NAMALWA (cell line): ENCODE results near the gene CDH3.

Experiments used
- DNase-seq: peaks from one replicate; pipeline ENCODE4 v3.0.0-alpha.2; 2015; ENCODE audit warnings: low spot score

CDH3 gene

GRCh38 chr16:68644715-68645493, at the start of gene CDH3:
TSS of gene CDH3 (plus strand) at chr16:68645310. CDS start at chr16:68645380, 70 bp downstream.
- no peak for DNase-seq

GRCh38 chr16:68596266-68596665, 48.8 kb upstream of the CDH3 start:
- no peak for DNase-seq

GRCh38 chr16:68599586-68599985, 45.5 kb upstream of the CDH3 start:
- DNase-seq = no peak

GRCh38 chr16:68605746-68606145, 39.4 kb upstream of the CDH3 start:
- DNase-seq = no peak

- no peak for DNase-seq
These were observed 37.7 kb upstream of the CDH3 start for GRCh38 chr16:68607443-68607842.

GRCh38 chr16:68608330-68608729, 36.8 kb upstream of the CDH3 start:
- no peak for DNase-seq

GRCh38 chr16:68612996-68613395, 32.1 kb upstream of the CDH3 start:
- no peak for DNase-seq

- no peak for DNase-seq
These were observed 27.4 kb upstream of the CDH3 start for GRCh38 chr16:68617734-68618133.

GRCh38 chr16:68626557-68626956, 18.6 kb upstream of the CDH3 start:
- no peak for DNase-seq

GRCh38 chr16:68627951-68628425, 17.1 kb upstream of the CDH3 start:
- DNase-seq = no peak

GRCh38 chr16:68629351-68629910, 15.7 kb upstream of the CDH3 start:
- no peak for DNase-seq

- no peak for DNase-seq
These were observed 9.0 kb upstream of the CDH3 start for GRCh38 chr16:68636064-68636560.

GRCh38 chr16:68636818-68637217, 8.3 kb upstream of the CDH3 start:
- DNase-seq = no peak

GRCh38 chr16:68640972-68641371, 4.1 kb upstream of the CDH3 start:
- DNase-seq = no peak

GRCh38 chr16:68642047-68642435, 3.1 kb upstream of the CDH3 start:
- no peak for DNase-seq

- no peak for DNase-seq
These were observed 2.5 kb upstream of the CDH3 start for GRCh38 chr16:68642436-68643101.

GRCh38 chr16:68643227-68643626, 1.9 kb upstream of the CDH3 start:
- no peak for DNase-seq

- no peak for DNase-seq
These were observed 1.3 kb upstream of the CDH3 start for GRCh38 chr16:68643847-68644246.

- no peak for DNase-seq
These were observed 814 bp upstream of the CDH3 start for GRCh38 chr16:68644296-68644695.

GRCh38 chr16:68645494-68646388, 631 bp downstream of the CDH3 start:
- no peak for DNase-seq

- no peak for DNase-seq
These were observed 2.0 kb downstream of the CDH3 start for GRCh38 chr16:68646953-68647659.
